GM21723 (cell line): ENCODE measurements around the gene SDHAF2.
"Not testable (repeated sequence)": the region's sequence is repeated elsewhere in the genome, so short reads cannot be mapped to it uniquely, and the experiment has no call there.

Source experiments
- ATAC-seq: cut with Tn5 transposase; IDR thresholded peaks from one replicate; pipeline ENCODE4 v1.9.1; 2021; ENCODE audit warnings: mild to moderate bottlenecking, moderate library complexity; ENCODE audit not compliant: unreplicated experiment

SDHAF2 gene

GRCh38 chr11:61425367-61426131 is 4.4 kb upstream of the SDHAF2 start:
- no peak for ATAC-seq

GRCh38 chr11:61429346-61429690 is 606 bp upstream of the SDHAF2 start:
- ATAC-seq = peak; percentile 68

GRCh38 chr11:61430839-61431238 is 915 bp downstream of the SDHAF2 start:
- ATAC-seq = not testable (repeated sequence)

GRCh38 chr11:61437496-61437895 is 7.6 kb downstream of the SDHAF2 start:
- ATAC-seq = no peak

- ATAC-seq = no peak
Measured at GRCh38 chr11:61439615-61440014, 9.7 kb downstream of the SDHAF2 start.

GRCh38 chr11:61442616-61443015 is 12.7 kb downstream of the SDHAF2 start:
- no peak for ATAC-seq

GRCh38 chr11:61445516-61445915 is 15.6 kb downstream of the SDHAF2 start:
- ATAC-seq = no peak

- peak; percentile 56 for ATAC-seq
Measured at GRCh38 chr11:61446211-61446651, 16.3 kb downstream of the SDHAF2 start.

GRCh38 chr11:61447601-61448551 is 18.0 kb downstream of the SDHAF2 start:
- ATAC-seq = no peak

- no peak for ATAC-seq
Measured at GRCh38 chr11:61448552-61448927, 18.6 kb downstream of the SDHAF2 start.

GRCh38 chr11:61452825-61453224 is 22.9 kb downstream of the SDHAF2 start:
- no peak for ATAC-seq

- no peak for ATAC-seq
Measured at GRCh38 chr11:61453695-61454094, 23.8 kb downstream of the SDHAF2 start.

- ATAC-seq = no peak
Measured at GRCh38 chr11:61454520-61454919, 24.6 kb downstream of the SDHAF2 start.

GRCh38 chr11:61460474-61460881 is 30.6 kb downstream of the SDHAF2 start:
- ATAC-seq = no peak

- ATAC-seq = no peak
Measured at GRCh38 chr11:61460986-61461385, 31.1 kb downstream of the SDHAF2 start.

- ATAC-seq = not testable (repeated sequence)
Measured at GRCh38 chr11:61467602-61468001, 37.7 kb downstream of the SDHAF2 start.

- ATAC-seq = no peak
Measured at GRCh38 chr11:61468002-61468401, 38.1 kb downstream of the SDHAF2 start.

GRCh38 chr11:61472282-61472681 is 42.4 kb downstream of the SDHAF2 start:
- ATAC-seq = no peak

- no peak for ATAC-seq
Measured at GRCh38 chr11:61472868-61473267, 42.9 kb downstream of the SDHAF2 start.

GRCh38 chr11:61473370-61474012 is 43.6 kb downstream of the SDHAF2 start:
- ATAC-seq = no peak

- no peak for ATAC-seq
Measured at GRCh38 chr11:61474013-61474643, 44.2 kb downstream of the SDHAF2 start.
